HG03457 (cell line): ENCODE results near the gene ATR.
A peak's percentile ranks its signal among the peaks of the same experiment; 100 is the strongest.
"Not testable (repeated sequence)": the region's sequence is repeated elsewhere in the genome, so short reads cannot be mapped to it uniquely, and the experiment has no call there.

Source experiments
- ATAC-seq: cut with Tn5 transposase; IDR thresholded peaks from one replicate; pipeline ENCODE4 v1.9.1; 2021; ENCODE audit warnings: moderate number of reproducible peaks; ENCODE audit not compliant: unreplicated experiment

Gene ATR

GRCh38 chr3:142578329-142579223 is at the start of gene ATR:
TSS of gene ATR (minus strand) at chr3:142578733. CDS start at chr3:142578704, 29 bp downstream.
- ATAC-seq = peak; percentile 93

GRCh38 chr3:142626971-142627370 is 48.4 kb upstream of the ATR start:
- no peak for ATAC-seq

- no peak for ATAC-seq
These were observed 46.6 kb upstream of the ATR start for GRCh38 chr3:142625153-142625440.

- ATAC-seq = no peak
These were observed 46.0 kb upstream of the ATR start for GRCh38 chr3:142624341-142625152.

- no peak for ATAC-seq
These were observed 44.7 kb upstream of the ATR start for GRCh38 chr3:142623194-142623593.

GRCh38 chr3:142622405-142622804 is 43.9 kb upstream of the ATR start:
- ATAC-seq = no peak

GRCh38 chr3:142618917-142619461 is 40.5 kb upstream of the ATR start:
- no peak for ATAC-seq

GRCh38 chr3:142615171-142615570 is 36.6 kb upstream of the ATR start:
- no peak for ATAC-seq

- no peak for ATAC-seq
These were observed 35.6 kb upstream of the ATR start for GRCh38 chr3:142614059-142614626.

- ATAC-seq = no peak
These were observed 35.0 kb upstream of the ATR start for GRCh38 chr3:142613491-142613890.

- no peak for ATAC-seq
These were observed 32.7 kb upstream of the ATR start for GRCh38 chr3:142611206-142611605.

GRCh38 chr3:142609136-142609535 is 30.6 kb upstream of the ATR start:
- no peak for ATAC-seq

- ATAC-seq = no peak
These were observed 30.1 kb upstream of the ATR start for GRCh38 chr3:142608631-142609030.

- ATAC-seq = peak; percentile 52
These were observed 26.4 kb upstream of the ATR start for GRCh38 chr3:142604940-142605339.

- ATAC-seq = not testable (repeated sequence)
These were observed 24.8 kb upstream of the ATR start for GRCh38 chr3:142603386-142603705.

GRCh38 chr3:142602619-142603385 is 24.3 kb upstream of the ATR start:
- no peak for ATAC-seq

GRCh38 chr3:142601713-142602112 is 23.2 kb upstream of the ATR start:
- ATAC-seq = no peak

GRCh38 chr3:142597906-142598305 is 19.4 kb upstream of the ATR start:
- ATAC-seq = no peak

GRCh38 chr3:142596726-142597088 is 18.2 kb upstream of the ATR start:
- peak; percentile 10 for ATAC-seq

GRCh38 chr3:142595951-142596725 is 17.6 kb upstream of the ATR start, which contains the start of gene PLS1:
TSS of gene PLS1 (plus strand) at chr3:142596393. CDS start at chr3:142664238, 67,845 bp downstream.
- ATAC-seq = peak; percentile 80
